T-helper 2 cell (primary cell): ENCODE results near the gene FRMD4A.

Experiments
- DNase-seq, 5 experiments: peaks; one replicate each; pipeline versions ENCODE4 v3.0.0 to v3.0.0-alpha.2; 2012 to 2022
- total RNA-seq, 2 donors: gene quantifications; one replicate each; lab custom pipeline; 2026; lab: John Stamatoyannopoulos, UW

Gene FRMD4A
- total RNA-seq, result 1.4 to 2.8 reads per million in 2 donors

- DNase-seq, result no peak
These were observed at the start of gene FRMD4A for GRCh38 chr10:14330388-14331061. TSS of gene FRMD4A (minus strand) at chr10:14330924.

- no peak for DNase-seq
These were observed 49.0 kb upstream of the FRMD4A start for GRCh38 chr10:14379556-14380280.

- DNase-seq, result no peak
These were observed 47.8 kb upstream of the FRMD4A start for GRCh38 chr10:14378387-14378960.

- DNase-seq, result no peak
These were observed 47.0 kb upstream of the FRMD4A start for GRCh38 chr10:14377591-14378175.

- no peak for DNase-seq
These were observed 44.2 kb upstream of the FRMD4A start for GRCh38 chr10:14374745-14375445.

- DNase-seq, result no peak
These were observed 41.9 kb upstream of the FRMD4A start for GRCh38 chr10:14372606-14373005.

- no peak for DNase-seq
These were observed 40.9 kb upstream of the FRMD4A start for GRCh38 chr10:14371581-14371980.

GRCh38 chr10:14370894-14371293 is 40.2 kb upstream of the FRMD4A start:
- DNase-seq, result no peak

- DNase-seq, result no peak
These were observed 39.2 kb upstream of the FRMD4A start for GRCh38 chr10:14369906-14370305.

GRCh38 chr10:14366760-14367159 is 36.0 kb upstream of the FRMD4A start:
- DNase-seq, result no peak

- DNase-seq, result no peak
These were observed 34.5 kb upstream of the FRMD4A start for GRCh38 chr10:14365266-14365665.

- no peak for DNase-seq
These were observed 31.4 kb upstream of the FRMD4A start for GRCh38 chr10:14362104-14362503.

- DNase-seq, result no peak
These were observed 30.2 kb upstream of the FRMD4A start for GRCh38 chr10:14360961-14361360.

GRCh38 chr10:14360515-14360914 is 29.8 kb upstream of the FRMD4A start:
- no peak for DNase-seq

GRCh38 chr10:14358886-14359573 is 28.3 kb upstream of the FRMD4A start:
- no peak for DNase-seq

GRCh38 chr10:14356921-14357320 is 26.2 kb upstream of the FRMD4A start:
- no peak for DNase-seq

GRCh38 chr10:14355750-14356149 is 25.0 kb upstream of the FRMD4A start:
- DNase-seq, result no peak

- no peak for DNase-seq
These were observed 22.7 kb upstream of the FRMD4A start for GRCh38 chr10:14353291-14353913.

- no peak for DNase-seq
These were observed 19.3 kb upstream of the FRMD4A start for GRCh38 chr10:14350006-14350405.

GRCh38 chr10:14349081-14349480 is 18.4 kb upstream of the FRMD4A start:
- DNase-seq, result no peak

- DNase-seq, result no peak
These were observed 14.5 kb upstream of the FRMD4A start for GRCh38 chr10:14345262-14345661.
